HEK293 (cell line): Measurements from ENCODE around the gene CCNJL.

ENCODE experiments used
- EGR2 ChIP-seq: fragments of 450-650 bp; formaldehyde crosslinking; IDR thresholded peaks from 2 replicates; pipeline ENCODE4 v1.5.1; 2016; ENCODE audit warnings: low read depth, missing biosample characterization, missing genetic modification characterization
- OSR2 ChIP-seq: fragments of 450-650 bp; formaldehyde crosslinking; IDR thresholded peaks from 2 replicates; pipeline ENCODE4 v1.5.1; 2016; ENCODE audit warnings: missing biosample characterization, missing genetic modification characterization
- PRDM1 ChIP-seq: fragments of 450-650 bp; formaldehyde crosslinking; IDR thresholded peaks from 2 replicates; pipeline ENCODE4; 2016; ENCODE audit warnings: missing biosample characterization, missing genetic modification characterization
- SP7 ChIP-seq: fragments of 450-650 bp; formaldehyde crosslinking; IDR thresholded peaks from 2 replicates; pipeline ENCODE4 v1.5.1; 2016; ENCODE audit warnings: missing biosample characterization, missing genetic modification characterization
- ZEB2 ChIP-seq: fragments of 450-650 bp; formaldehyde crosslinking; IDR thresholded peaks from 2 replicates; pipeline ENCODE4 v1.5.1; 2016; ENCODE audit warnings: missing biosample characterization, missing genetic modification characterization
- ZFP3 ChIP-seq: fragments of 450-650 bp; formaldehyde crosslinking; IDR thresholded peaks from 2 replicates; pipeline ENCODE4 v1.5.1; 2016; ENCODE audit warnings: low read depth, missing biosample characterization, missing genetic modification characterization
- ZNF10 ChIP-seq: fragments of 450-650 bp; formaldehyde crosslinking; IDR thresholded peaks from 2 replicates; pipeline ENCODE4 v1.5.1; 2017; ENCODE audit warnings: missing biosample characterization, missing genetic modification characterization
- ZNF48 ChIP-seq: fragments of 450-650 bp; formaldehyde crosslinking; IDR thresholded peaks from 2 replicates; pipeline ENCODE4 v1.5.1; 2016; ENCODE audit warnings: missing biosample characterization, missing genetic modification characterization
- ZNF529 ChIP-seq: fragments of 450-650 bp; formaldehyde crosslinking; IDR thresholded peaks from 2 replicates; pipeline ENCODE4 v1.5.1; 2017; ENCODE audit warnings: missing genetic modification characterization, missing biosample characterization; ENCODE audit not compliant: insufficient replicate concordance
- ZNF530 ChIP-seq: fragments of 450-650 bp; formaldehyde crosslinking; IDR thresholded peaks from 2 replicates; pipeline ENCODE4 v1.5.1; 2016; ENCODE audit warnings: low read depth, missing biosample characterization, missing genetic modification characterization
- ZNF580 ChIP-seq: fragments of 450-650 bp; formaldehyde crosslinking; IDR thresholded peaks from 2 replicates; pipeline ENCODE4 v1.5.1; 2016; ENCODE audit warnings: missing biosample characterization, missing genetic modification characterization
- ZNF585B ChIP-seq: fragments of 450-650 bp; formaldehyde crosslinking; IDR thresholded peaks from 2 replicates; pipeline ENCODE4 v1.5.1; 2016; ENCODE audit warnings: missing biosample characterization, missing genetic modification characterization
- ZNF596 ChIP-seq: fragments of 450-650 bp; IDR thresholded peaks from 2 replicates; pipeline ENCODE4 v1.5.0; 2018; ENCODE audit warnings: missing biosample characterization, mild to moderate bottlenecking, missing genetic modification characterization, moderate library complexity
- ZNF692 ChIP-seq: fragments of 450-650 bp; formaldehyde crosslinking; IDR thresholded peaks from 2 replicates; pipeline ENCODE4 v1.5.1; 2016; ENCODE audit warnings: missing biosample characterization, missing genetic modification characterization
- ZNF701 ChIP-seq: fragments of 450-650 bp; formaldehyde crosslinking; IDR thresholded peaks from 2 replicates; pipeline ENCODE4 v1.5.1; 2016; ENCODE audit warnings: missing biosample characterization, missing genetic modification characterization
- ZNF837 ChIP-seq: fragments of 450-650 bp; formaldehyde crosslinking; IDR thresholded peaks from 2 replicates; pipeline ENCODE4 v1.5.1; 2016; ENCODE audit warnings: missing biosample characterization, missing genetic modification characterization
- TF ChIP-seq, protein P1 (sequence below): fragments of 450-650 bp; formaldehyde crosslinking; IDR thresholded peaks from 2 replicates; pipeline ENCODE4 v1.5.1; 2016; ENCODE audit warnings: missing biosample characterization, missing genetic modification characterization
- TF ChIP-seq, protein P2 (sequence below): fragments of 450-650 bp; formaldehyde crosslinking; IDR thresholded peaks from 2 replicates; pipeline ENCODE4 v1.5.1; 2017; ENCODE audit warnings: missing biosample characterization, missing genetic modification characterization
- TF ChIP-seq, protein P3 (sequence below): fragments of 450-650 bp; formaldehyde crosslinking; IDR thresholded peaks from 2 replicates; pipeline ENCODE4 v1.5.1; 2017; ENCODE audit warnings: missing biosample characterization, missing genetic modification characterization
- TF ChIP-seq, protein P4 (sequence below): fragments of 450-650 bp; formaldehyde crosslinking; IDR thresholded peaks from 2 replicates; pipeline ENCODE4 v1.5.1; 2016; ENCODE audit warnings: missing biosample characterization, missing genetic modification characterization, borderline replicate concordance
- TF ChIP-seq, protein P5 (sequence below): fragments of 450-650 bp; formaldehyde crosslinking; IDR thresholded peaks from 2 replicates; pipeline ENCODE4 v1.5.1; 2017; ENCODE audit warnings: missing biosample characterization, missing genetic modification characterization
- TF ChIP-seq, protein P6 (sequence below): fragments of 450-650 bp; formaldehyde crosslinking; IDR thresholded peaks from 2 replicates; pipeline ENCODE4 v1.5.1; 2016; ENCODE audit warnings: missing biosample characterization, missing genetic modification characterization
- TF ChIP-seq, protein P7 (sequence below): sonication (generic); formaldehyde crosslinking; IDR thresholded peaks from 2 replicates; pipeline ENCODE4 v1.8.1; 2022; ENCODE audit warnings: mild to moderate bottlenecking, moderate library complexity, missing genetic modification reagents

CCNJL gene

GRCh38 chr5:160312134-160312959 lies at the start of gene CCNJL (continued):
- TF ChIP-seq, protein P1, sequence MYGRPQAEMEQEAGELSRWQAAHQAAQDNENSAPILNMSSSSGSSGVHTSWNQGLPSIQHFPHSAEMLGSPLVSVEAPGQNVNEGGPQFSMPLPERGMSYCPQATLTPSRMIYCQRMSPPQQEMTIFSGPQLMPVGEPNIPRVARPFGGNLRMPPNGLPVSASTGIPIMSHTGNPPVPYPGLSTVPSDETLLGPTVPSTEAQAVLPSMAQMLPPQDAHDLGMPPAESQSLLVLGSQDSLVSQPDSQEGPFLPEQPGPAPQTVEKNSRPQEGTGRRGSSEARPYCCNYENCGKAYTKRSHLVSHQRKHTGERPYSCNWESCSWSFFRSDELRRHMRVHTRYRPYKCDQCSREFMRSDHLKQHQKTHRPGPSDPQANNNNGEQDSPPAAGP: no peak
- TF ChIP-seq ZNF48 (no peak), EGR2 (tag by site-specific recombination) (peak; percentile 67; the same call in 1 of the 2 replicates), ZNF701 (tag by site-specific recombination) (no peak), ZNF10 (tag by site-specific recombination) (no peak), ZNF596 (tag by site-specific recombination) (no peak), ZEB2 (tag by site-specific recombination) (peak; percentile 53; the same call in 1 of the 2 replicates), ZNF529 (no peak), ZNF585B (tag by site-specific recombination) (no peak), ZNF692 (tag by site-specific recombination) (no peak), ZFP3 (tag by site-specific recombination) (no peak), SP7 (tag by site-specific recombination) (peak; percentile 51), ZNF837 (tag by site-specific recombination) (no peak), ZNF530 (tag by site-specific recombination) (no peak), PRDM1 (peak; percentile 53; the same call in 1 of the 2 replicates), ZNF580 (tag by site-specific recombination) (no peak), OSR2 (tag by site-specific recombination) (no peak)
- TF ChIP-seq, protein P2, sequence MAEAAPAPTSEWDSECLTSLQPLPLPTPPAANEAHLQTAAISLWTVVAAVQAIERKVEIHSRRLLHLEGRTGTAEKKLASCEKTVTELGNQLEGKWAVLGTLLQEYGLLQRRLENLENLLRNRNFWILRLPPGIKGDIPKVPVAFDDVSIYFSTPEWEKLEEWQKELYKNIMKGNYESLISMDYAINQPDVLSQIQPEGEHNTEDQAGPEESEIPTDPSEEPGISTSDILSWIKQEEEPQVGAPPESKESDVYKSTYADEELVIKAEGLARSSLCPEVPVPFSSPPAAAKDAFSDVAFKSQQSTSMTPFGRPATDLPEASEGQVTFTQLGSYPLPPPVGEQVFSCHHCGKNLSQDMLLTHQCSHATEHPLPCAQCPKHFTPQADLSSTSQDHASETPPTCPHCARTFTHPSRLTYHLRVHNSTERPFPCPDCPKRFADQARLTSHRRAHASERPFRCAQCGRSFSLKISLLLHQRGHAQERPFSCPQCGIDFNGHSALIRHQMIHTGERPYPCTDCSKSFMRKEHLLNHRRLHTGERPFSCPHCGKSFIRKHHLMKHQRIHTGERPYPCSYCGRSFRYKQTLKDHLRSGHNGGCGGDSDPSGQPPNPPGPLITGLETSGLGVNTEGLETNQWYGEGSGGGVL (tag by site-specific recombination): 0 out of 2 replicates have a peak, but pooled peaks have one; percentile 0
- TF ChIP-seq, protein P3, sequence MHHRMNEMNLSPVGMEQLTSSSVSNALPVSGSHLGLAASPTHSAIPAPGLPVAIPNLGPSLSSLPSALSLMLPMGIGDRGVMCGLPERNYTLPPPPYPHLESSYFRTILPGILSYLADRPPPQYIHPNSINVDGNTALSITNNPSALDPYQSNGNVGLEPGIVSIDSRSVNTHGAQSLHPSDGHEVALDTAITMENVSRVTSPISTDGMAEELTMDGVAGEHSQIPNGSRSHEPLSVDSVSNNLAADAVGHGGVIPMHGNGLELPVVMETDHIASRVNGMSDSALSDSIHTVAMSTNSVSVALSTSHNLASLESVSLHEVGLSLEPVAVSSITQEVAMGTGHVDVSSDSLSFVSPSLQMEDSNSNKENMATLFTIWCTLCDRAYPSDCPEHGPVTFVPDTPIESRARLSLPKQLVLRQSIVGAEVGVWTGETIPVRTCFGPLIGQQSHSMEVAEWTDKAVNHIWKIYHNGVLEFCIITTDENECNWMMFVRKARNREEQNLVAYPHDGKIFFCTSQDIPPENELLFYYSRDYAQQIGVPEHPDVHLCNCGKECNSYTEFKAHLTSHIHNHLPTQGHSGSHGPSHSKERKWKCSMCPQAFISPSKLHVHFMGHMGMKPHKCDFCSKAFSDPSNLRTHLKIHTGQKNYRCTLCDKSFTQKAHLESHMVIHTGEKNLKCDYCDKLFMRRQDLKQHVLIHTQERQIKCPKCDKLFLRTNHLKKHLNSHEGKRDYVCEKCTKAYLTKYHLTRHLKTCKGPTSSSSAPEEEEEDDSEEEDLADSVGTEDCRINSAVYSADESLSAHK (tag by site-specific recombination): no peak
- TF ChIP-seq, protein P4, sequence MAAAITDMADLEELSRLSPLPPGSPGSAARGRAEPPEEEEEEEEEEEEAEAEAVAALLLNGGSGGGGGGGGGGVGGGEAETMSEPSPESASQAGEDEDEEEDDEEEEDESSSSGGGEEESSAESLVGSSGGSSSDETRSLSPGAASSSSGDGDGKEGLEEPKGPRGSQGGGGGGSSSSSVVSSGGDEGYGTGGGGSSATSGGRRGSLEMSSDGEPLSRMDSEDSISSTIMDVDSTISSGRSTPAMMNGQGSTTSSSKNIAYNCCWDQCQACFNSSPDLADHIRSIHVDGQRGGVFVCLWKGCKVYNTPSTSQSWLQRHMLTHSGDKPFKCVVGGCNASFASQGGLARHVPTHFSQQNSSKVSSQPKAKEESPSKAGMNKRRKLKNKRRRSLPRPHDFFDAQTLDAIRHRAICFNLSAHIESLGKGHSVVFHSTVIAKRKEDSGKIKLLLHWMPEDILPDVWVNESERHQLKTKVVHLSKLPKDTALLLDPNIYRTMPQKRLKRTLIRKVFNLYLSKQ: no peak
- TF ChIP-seq, protein P5, sequence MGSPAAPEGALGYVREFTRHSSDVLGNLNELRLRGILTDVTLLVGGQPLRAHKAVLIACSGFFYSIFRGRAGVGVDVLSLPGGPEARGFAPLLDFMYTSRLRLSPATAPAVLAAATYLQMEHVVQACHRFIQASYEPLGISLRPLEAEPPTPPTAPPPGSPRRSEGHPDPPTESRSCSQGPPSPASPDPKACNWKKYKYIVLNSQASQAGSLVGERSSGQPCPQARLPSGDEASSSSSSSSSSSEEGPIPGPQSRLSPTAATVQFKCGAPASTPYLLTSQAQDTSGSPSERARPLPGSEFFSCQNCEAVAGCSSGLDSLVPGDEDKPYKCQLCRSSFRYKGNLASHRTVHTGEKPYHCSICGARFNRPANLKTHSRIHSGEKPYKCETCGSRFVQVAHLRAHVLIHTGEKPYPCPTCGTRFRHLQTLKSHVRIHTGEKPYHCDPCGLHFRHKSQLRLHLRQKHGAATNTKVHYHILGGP (tag by site-specific recombination): no peak
- TF ChIP-seq, protein P6, sequence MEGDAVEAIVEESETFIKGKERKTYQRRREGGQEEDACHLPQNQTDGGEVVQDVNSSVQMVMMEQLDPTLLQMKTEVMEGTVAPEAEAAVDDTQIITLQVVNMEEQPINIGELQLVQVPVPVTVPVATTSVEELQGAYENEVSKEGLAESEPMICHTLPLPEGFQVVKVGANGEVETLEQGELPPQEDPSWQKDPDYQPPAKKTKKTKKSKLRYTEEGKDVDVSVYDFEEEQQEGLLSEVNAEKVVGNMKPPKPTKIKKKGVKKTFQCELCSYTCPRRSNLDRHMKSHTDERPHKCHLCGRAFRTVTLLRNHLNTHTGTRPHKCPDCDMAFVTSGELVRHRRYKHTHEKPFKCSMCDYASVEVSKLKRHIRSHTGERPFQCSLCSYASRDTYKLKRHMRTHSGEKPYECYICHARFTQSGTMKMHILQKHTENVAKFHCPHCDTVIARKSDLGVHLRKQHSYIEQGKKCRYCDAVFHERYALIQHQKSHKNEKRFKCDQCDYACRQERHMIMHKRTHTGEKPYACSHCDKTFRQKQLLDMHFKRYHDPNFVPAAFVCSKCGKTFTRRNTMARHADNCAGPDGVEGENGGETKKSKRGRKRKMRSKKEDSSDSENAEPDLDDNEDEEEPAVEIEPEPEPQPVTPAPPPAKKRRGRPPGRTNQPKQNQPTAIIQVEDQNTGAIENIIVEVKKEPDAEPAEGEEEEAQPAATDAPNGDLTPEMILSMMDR (tag by site-specific recombination): 0 out of 2 replicates have a peak, but pooled peaks have one; percentile 25
- TF ChIP-seq, protein P7, sequence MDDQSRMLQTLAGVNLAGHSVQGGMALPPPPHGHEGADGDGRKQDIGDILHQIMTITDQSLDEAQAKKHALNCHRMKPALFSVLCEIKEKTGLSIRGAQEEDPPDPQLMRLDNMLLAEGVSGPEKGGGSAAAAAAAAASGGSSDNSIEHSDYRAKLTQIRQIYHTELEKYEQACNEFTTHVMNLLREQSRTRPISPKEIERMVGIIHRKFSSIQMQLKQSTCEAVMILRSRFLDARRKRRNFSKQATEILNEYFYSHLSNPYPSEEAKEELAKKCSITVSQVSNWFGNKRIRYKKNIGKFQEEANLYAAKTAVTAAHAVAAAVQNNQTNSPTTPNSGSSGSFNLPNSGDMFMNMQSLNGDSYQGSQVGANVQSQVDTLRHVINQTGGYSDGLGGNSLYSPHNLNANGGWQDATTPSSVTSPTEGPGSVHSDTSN (CRISPR knock-in tag): no peak
